GM19455 (cell line): ENCODE measurements around the gene PHACTR1.
"Not testable (repeated sequence)": the region's sequence is repeated elsewhere in the genome, so short reads cannot be mapped to it uniquely, and the experiment has no call there.

Experiments
- ATAC-seq: cut with Tn5 transposase; IDR thresholded peaks from one replicate; pipeline ENCODE4 v1.9.1; 2021; ENCODE audit not compliant: unreplicated experiment

PHACTR1 gene

DNA sequence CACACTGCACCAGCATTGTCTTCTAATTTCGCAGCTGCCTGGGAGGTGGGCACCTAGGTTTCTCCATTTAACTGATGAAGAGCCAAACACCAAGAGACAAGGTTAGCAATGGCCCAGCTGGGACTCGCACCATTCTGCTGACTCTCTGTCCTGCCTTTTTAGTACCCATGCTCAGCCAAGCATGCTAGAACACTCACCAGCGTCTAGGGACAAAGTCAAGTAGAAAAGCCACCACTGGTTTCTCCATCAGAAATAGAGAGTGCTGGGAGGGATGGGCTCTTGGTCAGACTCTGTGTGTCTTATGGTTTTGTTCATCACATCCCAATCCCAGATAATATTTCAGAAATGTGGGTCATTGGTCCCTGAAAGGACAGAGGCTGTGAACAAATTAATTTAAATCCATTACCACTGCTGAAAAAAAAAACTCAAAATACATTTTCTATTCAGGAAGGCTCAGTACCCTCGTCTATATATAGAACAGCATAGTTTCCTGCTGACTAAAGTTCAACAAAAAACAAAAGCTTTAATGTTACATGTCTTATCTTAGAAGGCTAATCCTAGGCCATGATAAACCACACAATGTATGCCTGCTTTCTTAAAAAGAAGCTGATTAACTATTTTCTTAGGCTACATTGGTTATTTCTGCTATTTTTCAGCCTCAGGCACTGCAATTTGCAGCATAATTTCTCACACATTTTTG lies 500.8 kb downstream of the PHACTR1 start:
- no peak for ATAC-seq

DNA sequence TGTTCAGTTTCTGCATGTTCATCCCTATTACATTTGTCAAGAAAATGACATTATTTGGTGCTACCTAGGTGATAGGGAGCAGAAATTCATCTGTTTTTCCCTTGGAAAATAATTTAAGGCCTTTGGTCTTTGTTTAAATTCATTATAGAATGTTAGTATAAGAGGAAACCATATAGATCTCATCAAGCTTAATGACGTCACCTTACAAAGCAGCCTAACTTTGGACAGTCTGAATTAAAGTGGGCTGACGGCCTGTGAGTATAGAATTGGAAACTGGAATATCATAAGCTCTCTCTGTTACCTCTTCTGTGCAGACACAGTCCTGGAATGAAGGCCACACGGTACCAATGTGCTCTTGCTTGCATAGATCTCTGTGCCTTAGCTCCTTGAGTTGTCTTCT lies 503.7 kb downstream of the PHACTR1 start:
- ATAC-seq = no peak

DNA sequence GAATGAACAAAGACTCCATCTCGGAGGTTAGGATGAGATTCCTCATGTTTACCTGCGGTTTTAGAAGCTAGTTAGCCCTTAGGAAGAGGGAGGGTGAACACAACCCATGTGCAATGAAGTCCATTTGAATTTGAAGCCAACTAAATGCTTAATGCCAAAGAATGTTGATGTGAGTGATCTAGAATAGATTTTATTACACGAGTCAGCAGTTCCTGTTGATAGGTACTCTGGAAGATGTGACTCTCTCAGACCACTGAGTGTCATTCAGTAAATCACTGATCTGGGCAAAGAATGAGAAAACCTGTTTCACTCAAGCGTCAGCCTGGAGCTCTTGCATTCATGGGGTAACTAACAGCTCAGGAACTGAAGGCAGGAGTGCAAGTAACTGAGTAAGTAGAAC lies 505.5 kb downstream of the PHACTR1 start:
- no peak for ATAC-seq

DNA sequence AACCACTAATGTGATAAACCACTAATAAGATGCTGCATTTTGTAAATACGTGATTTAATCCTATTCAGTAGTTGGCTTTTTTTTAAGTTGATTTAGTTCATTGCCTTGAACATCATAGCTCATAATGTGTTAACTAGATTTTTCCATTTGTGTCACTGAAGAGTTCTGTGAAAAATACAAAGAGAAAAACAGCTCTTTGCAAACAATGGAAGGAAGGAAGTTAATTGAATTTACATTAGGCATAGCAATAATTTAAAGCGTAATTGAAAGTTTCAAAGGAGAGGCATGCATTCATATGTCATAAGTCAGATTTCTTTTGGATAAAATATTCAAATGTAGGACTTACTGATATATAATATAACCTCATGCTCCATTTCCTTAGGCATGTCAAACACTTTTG lies 509.5 kb downstream of the PHACTR1 start:
- ATAC-seq = no peak

DNA sequence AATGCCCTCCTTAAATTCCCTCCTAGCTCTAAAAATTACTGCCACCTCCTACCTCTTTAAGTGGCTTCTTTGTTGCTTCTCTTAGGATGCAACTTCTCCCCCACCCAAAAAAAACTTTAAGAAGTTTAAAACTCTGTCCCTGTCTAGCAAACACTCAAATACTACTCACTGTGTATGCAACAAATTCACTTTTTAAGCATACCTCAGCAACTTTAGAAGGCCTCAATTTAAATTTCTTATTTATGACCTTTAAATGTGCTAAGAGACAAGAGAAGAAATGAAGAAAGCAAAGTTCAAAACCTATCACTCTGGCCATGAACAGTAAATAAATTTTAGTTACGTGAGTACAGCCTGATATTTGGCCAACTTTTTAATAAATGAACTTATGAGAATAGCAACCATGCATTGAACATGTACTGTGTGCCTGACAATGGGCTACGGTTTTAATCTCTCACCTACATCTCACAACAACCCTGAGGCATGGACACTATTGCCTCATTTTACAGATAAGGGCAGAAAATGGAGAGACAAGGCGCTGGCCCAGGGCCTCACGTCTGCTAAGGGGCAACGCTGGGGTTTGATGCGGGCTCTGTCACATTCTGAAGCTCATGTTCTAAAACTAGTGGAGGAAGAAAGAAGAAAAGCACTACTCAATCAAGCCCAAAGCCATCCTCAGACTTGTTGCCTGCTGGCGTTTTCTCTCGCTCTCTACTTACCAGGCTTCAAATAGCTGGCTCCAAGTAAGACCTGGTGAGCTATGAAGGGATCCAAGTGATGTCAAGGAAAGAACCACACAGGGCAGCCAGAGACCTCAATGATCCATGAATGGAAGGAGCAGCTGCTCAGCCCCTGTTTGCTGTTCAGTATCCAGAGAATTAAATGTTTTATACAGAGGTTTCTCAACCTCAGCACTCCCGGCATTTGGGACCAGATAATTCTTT lies 512.0 kb downstream of the PHACTR1 start:
- no peak for ATAC-seq

DNA sequence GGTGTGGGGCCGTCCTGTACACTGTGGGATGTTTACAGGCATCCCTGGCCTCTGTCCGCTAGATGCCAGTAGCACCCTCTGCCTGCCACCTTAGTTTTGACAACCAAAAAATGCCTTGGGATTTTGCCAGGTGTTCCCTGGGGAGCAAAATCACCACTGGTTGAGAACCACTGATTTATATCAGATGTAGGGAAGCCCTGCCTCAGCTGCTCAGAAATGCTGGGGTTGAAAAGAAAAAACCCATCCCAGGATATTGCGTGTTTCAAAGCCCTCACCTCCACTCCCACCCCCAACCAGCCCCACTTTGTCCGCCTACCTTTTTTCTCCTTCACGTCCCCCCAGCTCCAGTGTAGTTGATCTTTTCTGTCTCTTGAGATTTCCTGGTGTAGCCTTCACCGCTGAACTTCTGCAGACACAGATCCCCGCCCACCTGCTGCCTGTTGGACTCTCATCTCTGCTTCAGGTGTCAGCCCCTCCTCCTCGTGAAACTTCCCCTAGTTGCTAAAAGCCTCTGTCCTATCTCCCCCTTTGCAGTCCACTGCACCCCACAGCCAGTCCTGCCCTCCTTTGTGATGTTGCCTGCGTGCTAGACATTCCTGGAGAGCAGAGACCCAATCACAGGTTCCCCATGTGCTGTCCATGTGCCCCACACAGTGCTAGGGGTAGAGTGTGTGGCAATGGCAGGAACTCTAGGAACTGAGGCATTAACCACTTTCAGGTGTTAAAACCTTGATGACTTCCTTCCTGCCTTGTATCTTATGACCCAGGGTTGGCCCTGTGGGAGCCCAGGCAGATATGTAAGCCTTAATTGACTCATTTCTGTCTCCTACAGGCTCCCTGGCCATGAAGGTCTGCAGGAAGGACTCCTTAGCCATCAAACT lies 512.9 kb downstream of the PHACTR1 start:
- ATAC-seq = peak; percentile 89

DNA sequence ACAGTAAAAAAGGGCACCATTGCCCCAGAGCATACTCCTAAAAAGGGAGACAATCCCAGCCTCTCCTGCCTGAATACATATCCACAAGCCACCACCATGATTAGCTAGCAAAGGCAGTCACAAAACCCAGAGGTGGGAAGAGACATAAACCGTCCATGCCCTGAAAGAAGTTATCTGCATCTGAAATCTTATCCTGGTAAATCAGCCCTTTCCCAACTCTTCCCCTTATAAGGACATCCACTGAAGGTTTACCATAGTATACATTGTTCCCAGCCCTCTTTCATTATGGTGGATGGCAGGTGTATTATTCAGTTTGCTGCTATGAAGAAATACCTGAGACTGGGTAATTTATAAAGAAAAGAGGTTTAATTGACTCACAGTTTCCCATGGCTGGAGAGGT lies 516.5 kb downstream of the PHACTR1 start:
- no peak for ATAC-seq

DNA sequence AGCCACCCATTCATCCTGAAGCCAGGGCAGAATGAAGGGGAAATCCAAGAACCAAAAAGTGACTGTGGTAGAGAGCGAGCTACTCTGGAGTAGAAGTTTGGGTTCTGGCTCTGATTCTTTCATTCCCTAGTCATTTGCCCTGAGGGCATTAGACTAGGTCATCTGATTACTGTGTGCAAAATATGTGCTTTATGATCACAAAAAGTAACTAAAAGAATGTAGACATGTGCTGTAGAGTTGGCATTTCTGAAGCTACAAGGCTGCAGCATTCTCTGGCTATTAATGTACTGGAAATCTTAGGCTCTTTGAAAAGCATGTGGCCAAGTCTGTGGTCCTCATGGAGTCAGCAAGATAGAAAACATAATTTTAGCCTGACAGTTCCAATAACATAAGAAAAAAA lies 517.6 kb downstream of the PHACTR1 start:
- no peak for ATAC-seq

DNA sequence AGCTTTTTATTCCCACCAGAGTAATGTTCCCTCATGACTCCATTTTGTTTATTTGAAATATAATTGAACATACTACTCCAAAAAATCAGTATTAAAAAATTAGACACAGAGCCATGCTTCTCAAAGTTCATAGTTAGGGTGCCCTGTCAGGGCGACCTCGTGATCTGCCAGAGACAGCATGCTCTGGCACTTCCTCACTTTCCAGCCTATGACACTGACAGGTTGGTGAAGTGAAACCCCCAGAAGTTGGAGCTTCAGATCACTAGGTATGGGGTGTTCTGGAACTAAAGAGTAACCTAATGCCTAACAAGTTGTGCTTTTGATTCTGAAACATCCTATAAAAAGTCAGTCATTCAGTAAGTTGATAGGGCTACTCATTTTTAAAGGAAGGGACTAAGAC lies 518.8 kb downstream of the PHACTR1 start:
- ATAC-seq = no peak

DNA sequence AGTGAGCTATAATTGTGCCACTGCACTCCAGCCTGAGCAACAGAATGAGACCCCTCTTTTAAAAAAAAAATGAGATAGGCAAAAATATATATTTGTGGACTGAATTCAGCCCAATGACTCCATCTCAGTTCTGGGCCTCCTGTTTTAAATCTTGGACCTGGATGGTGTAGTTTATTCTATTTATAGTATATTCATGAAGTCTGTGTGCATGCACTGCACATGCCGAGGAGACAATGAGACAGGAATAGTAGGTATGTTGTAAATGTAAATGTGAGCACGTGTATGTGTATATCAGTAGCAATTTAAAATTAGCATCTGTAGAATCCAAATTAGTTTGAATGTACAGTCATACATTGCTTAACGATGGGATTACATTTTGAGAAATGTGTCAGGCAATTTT lies 520.8 kb downstream of the PHACTR1 start:
- no peak for ATAC-seq

DNA sequence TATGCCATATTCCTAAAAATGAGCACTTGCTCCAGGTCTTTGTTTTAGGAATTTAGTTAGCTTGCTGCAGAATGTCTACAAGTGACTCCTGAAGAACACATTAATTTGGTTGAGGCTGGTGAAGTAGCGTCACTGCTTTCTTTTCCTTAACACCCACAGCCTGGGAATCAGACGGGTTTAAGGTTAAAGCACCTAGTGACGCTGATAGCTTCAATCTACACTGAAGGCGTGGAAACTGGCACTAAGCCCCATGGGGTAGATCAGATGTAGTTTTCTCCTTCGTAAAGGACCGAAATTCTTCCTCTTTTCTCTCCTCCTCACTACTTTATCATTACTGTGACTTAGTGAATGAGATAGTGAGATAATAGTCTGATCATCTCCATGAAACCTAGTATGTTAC lies 521.5 kb downstream of the PHACTR1 start:
- no peak for ATAC-seq

DNA sequence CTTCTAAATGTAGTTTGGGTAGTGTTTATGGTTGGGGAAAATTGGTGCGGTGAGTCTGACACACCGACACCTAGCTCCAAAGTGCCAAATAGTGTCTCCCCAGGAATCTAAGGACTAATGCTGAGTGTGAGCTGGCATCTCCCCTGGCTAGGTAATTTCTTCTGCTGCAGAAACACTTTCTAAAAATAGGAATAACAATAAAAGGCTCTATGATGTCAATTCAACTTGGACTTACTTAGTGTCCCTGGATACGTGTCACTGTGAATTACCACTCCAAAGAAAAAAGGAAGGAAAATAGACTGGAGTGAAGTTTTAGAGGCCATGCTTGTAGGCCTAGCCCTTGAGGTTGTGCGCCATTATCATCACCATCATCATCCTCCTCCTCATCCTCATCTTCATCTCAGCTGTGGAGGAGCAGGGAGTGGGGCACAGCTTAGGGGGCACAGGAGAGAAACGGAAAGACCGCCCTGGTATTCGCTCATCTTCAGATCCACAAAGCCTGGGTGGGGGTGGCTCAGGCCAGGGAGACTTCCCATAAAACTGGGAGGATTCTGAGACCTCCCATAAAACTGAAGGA lies 522.2 kb downstream of the PHACTR1 start:
- ATAC-seq = no peak

DNA sequence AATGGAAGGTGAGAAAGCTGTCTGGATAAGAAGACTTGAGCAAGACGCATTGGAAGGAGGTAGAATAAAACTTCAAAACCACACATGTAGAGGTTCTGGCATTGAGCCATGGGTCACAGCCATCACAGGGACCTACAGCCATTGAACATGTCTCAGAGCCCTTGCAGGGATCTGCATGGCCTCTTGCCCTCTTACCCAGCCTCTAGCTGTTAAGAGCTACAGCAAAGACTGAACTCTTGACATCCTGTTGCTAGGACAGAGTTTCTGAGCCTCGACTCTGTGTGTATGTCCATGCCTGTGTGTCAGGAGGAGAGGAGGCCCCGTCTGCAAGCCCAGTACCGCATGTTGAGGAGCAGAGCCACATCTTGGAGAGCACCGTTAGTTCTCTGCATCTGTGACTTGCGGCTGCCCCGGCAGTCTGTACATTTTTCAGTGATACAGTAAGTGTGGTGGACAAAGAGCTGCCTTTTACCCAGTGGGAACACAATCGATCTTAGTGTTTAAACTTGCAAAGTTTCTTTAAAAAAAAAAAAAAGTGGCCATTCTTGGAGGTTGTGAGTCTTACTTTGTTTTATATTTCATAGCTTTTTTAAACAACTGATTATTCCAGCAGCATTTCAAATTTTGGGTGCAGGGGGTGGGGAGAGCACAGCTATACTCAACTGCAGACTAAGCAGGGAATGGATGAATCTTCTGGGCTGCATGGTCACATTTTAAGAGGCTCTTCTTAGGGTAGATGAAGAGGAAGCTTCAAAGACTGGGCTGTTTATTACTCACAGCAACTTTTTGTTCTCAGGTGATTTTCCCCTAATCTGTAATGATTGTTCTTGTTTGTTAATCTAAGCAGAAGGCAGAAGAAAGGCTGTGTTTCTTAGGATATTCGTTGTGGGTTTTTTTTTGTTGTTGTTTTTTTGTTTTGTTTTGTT lies 523.2 kb downstream of the PHACTR1 start:
- ATAC-seq = no peak

DNA sequence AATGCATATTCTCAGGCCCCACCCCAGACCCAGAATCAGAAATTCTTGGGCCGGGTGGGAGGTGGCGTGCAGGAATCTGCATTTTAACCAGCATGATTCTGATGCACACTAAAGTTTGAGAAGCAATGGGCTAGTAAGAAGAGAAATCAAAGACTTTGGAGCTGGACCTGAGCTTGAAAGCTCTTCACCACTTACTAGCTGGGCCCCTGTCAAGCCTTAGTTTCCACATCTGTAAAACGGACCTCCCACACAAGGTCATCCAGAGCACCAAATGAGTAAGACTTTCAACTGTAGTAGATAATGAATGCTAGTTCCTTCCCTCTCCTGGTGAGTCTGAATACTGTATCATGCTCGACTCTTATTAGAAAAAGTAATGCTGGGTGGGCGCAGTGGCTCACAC lies 524.8 kb downstream of the PHACTR1 start:
- no peak for ATAC-seq

DNA sequence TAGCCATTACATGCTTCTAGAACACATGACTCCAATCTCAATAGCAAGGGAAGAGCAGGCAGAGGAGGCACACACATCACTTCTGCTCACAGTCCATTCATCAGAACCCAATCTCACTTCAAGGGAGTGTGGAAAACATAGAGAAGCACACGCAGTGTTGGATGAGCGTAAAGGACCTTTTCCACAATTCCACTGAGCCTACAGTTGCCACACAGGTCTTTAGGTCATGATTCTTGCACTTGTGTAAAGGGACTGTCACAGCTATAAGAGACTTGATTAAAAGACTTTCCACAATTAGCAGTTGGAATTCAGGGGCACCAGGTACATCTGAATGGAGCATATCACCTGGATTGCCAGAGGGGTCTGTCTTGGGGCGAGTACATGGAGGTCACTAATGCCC lies 525.6 kb downstream of the PHACTR1 start:
- ATAC-seq = no peak

DNA sequence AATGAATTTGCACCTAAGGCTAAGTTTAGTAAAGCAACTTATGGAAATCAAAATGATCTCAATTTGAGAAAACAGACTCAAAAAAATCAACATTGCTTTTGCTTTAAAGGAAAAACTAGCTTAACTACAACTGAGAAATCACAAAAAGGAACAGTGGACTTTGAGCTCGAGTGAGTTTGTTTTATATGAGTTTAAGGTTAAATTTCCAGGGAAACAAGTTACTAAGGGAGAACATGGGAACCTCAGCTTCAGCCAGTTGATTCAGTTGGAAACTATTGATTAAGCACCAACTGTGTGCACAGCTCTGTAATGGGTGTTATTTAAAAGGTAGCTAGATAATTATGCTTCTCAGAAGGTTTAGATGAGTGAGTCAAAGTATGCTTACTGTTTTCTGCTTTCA lies 526.0 kb downstream of the PHACTR1 start:
- no peak for ATAC-seq

DNA sequence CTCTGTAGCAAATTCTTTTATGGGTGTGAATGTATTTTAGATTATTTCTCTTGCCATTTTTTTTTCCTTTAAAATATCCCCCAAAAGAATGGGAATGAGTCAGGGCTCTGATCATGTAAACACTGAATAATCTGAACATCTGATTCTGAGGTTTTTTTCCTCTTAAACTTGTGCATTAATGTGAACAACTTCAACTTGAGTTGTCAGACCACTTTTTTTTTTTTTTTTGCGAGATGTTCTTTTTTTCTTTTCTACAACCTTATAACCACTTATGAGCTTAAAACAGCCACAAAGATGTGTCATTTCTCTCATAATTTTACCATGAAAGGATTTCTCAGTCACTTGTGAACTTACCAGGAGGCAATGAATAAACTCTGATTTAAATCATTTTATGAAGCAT lies 526.5 kb downstream of the PHACTR1 start:
- no peak for ATAC-seq

DNA sequence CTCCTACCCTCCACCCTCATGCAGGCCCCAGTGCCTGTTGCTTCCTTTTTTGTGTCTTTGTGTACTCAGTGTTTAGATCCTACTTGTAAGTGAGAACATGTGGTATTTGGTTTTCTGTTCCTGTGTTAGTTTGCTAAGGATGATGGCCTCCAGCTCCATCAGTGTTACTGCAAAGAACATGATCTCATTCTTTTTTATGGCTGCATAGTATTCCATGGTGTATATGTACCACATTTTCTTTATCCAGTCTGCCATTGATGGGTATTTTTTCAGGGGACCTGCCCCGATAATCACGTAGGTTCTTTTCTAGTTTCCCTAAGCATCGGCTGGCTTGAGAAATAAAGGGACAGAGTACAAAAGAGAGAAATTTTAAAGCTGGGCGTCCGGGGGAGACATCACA lies 527.2 kb downstream of the PHACTR1 start:
- not testable (repeated sequence) for ATAC-seq

DNA sequence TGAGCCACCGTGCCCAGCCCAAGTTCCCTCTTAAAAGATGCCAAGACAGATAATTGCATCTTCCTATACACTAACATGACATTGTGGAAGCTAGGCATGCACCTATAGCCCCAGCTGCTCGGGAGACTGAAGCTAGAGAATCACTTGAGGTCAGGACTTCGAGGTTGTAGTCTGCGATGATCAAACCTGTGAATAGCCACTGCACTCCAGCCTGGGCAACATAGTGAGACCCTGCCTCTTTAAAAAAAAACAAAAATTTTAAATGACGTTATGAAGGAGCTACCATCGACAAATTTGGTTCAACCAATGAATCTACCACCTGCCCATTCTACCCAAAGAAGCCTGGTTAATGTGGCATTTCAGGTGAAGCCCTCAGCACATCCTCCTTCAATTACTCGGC lies 531.1 kb downstream of the PHACTR1 start:
- ATAC-seq = no peak

DNA sequence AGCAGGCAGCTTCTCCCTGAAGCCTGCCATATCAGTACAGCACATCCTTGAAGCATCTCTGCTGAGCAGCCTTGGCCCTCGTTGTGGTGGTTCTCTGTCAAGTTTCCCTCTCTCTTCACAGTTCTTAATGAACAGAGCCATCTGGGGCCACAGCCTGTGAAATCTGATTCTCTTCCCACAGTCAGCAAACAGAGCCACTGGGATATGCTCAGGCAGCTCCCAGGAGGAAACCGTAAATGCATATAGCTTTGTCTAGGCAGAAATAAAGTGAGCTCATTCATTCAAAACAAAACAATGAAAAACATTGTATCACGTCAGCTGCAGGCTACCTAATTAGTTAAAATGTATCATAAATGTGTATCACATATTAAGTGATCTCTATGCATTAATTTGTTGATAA lies 531.5 kb downstream of the PHACTR1 start:
- no peak for ATAC-seq
